Prostate gland (tissue), 2 donors: ENCODE results near the gene ALOXE3. TPM values are rescaled to one million over a fixed set of nuclear protein-coding genes. Genes with fewer than 3 reads are reported as not detected.

Experiments used
- DNase-seq: peaks from one replicate; pipeline ENCODE4 v3.0.0-alpha.2; 2019; ENCODE audit warnings: low spot score
- H3K27ac ChIP-seq, 2 donors: fragments of 200-600 bp; sonication (generic); 2 replicates each; pipeline ENCODE4 v1.5.1; 2017 to 2019
- H3K27me3 ChIP-seq: fragments of 200-600 bp; sonication (generic); replicated peaks from 2 replicates; pipeline ENCODE4 v1.5.1; 2019; ENCODE audit not compliant: insufficient read depth
- H3K36me3 ChIP-seq, 2 donors: fragments of 200-600 bp; sonication (generic); 1 replicate in 1 of 2; 2 replicates in 1 of 2; pipeline versions ENCODE4 v1.5.1 to v1.8.1; 2017 to 2019
- H3K4me1 ChIP-seq: fragments of 200-600 bp; sonication (generic); replicated peaks from 2 replicates; pipeline ENCODE4 v1.5.1; 2019
- H3K4me3 ChIP-seq, 2 donors: fragments of 200-600 bp; sonication (generic); 2 replicates each; pipeline ENCODE4 v1.5.1; 2017 to 2019
- H3K9me3 ChIP-seq: fragments of 200-600 bp; sonication (generic); 2 replicates; pipeline ENCODE4 v1.5.1; 2017
- POLR2A ChIP-seq: fragments of 450-650 bp; IDR thresholded peaks from one replicate; pipeline ENCODE4 v1.6.1; 2016; ENCODE audit warnings: antibody characterized with exemption, mild to moderate bottlenecking
- POLR2AphosphoS5 ChIP-seq: sonication (generic); formaldehyde crosslinking; IDR thresholded peaks from one replicate; pipeline ENCODE4 v1.6.1; 2017; ENCODE audit warnings: antibody characterized with exemption
- WGBS: methylation state at CpG from one replicate; pipeline ENCODE4 v1.1.5; 2018; 5-methylcytosine and 5-hydroxymethylcytosine counted together
- intact Hi-C: fragments of 100-400 bp; cut with DNase I; formaldehyde crosslinking; loops from one replicate; pipeline ENCODE4 v1.14.2; 2022
- total RNA-seq, 2 donors: library from RNA; depleted of rRNA; stranded (reverse); fragments of >200 nt; gene quantifications; one replicate each; pipeline ENCODE4 v1.1.0, GENCODE V29; 2016
- TF ChIP-seq, protein P1 (sequence below), 4 experiments: fragments of 200-600 bp in 2 of 4; fragments of 450-650 bp in 2 of 4; sonication (generic) in 2 of 4; IDR thresholded peaks; 1 replicate in 3 of 4; 2 replicates in 1 of 4; pipeline ENCODE4 v1.5.1; 2016 to 2019; ENCODE audit warnings: antibody characterized with exemption in 4 of 4, mild to moderate bottlenecking in 2 of 4, moderate library complexity in 2 of 4

The ALOXE3 gene
- total RNA-seq, 2 donors from 2014 or later: 2.4 TPM; not detected in 1

DNA sequence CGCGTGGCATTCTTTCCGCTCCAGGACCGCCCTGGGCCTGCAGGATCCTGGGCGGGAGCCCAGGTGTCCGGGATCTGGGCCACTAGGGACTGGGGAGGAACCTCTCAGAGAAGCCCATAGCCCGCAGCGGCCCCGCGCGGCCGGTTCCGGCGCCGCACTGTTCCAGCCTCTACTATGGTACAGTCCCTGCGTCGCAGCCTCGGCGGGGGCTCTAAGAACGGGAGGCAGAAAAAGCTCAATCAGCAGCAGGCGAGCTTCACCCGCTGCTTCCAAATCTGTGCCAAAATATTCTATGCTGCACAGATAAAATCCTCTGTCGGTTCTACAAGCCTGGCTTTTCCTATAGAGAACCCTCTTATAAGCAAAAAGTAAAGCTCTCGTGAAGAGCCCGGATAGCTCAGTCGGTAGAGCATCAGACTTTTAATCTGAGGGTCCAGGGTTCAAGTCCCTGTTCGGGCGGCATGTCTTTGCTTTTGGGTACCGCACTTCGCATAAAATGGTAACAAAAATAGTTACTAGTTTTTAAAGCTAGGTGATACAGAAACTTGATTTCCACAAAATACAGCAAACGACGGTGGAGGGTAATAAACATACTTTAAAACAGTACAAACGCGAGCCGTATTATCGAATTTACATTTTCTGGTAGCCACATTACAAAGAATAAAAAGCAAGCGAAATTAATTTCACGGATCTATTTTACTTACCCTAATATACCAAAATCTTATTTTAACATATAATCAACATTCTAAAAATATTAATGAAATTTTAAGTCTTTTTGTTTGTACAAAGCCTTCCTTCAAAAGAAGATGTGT is 661 bp upstream of the ALOXE3 start:
- peak; percentile 87 for DNase-seq
- no peaks in the 10 kb centered on the region for H3K9me3 ChIP-seq
- H3K4me3 ChIP-seq: peak overlapping the region; percentile 34 to 44
- H3K36me3 ChIP-seq: no peaks in the 10 kb centered on the region
- intact Hi-C loops: loop anchor here (2.0 kb wide), 1 partner anchor 102 kb away; no protein-coding TSS in a partner anchor
- TF ChIP-seq POLR2A (peak; percentile 3), POLR2AphosphoS5 (peak; percentile 78)
- TF ChIP-seq, protein P1, sequence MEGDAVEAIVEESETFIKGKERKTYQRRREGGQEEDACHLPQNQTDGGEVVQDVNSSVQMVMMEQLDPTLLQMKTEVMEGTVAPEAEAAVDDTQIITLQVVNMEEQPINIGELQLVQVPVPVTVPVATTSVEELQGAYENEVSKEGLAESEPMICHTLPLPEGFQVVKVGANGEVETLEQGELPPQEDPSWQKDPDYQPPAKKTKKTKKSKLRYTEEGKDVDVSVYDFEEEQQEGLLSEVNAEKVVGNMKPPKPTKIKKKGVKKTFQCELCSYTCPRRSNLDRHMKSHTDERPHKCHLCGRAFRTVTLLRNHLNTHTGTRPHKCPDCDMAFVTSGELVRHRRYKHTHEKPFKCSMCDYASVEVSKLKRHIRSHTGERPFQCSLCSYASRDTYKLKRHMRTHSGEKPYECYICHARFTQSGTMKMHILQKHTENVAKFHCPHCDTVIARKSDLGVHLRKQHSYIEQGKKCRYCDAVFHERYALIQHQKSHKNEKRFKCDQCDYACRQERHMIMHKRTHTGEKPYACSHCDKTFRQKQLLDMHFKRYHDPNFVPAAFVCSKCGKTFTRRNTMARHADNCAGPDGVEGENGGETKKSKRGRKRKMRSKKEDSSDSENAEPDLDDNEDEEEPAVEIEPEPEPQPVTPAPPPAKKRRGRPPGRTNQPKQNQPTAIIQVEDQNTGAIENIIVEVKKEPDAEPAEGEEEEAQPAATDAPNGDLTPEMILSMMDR (IDR thresholded peaks at IDR 0.05): peak; percentile 74 to 94 (median 84)
- no peaks in the 10 kb centered on the region for H3K27me3 ChIP-seq
- WGBS: under 1% methylated on average over 38 of the region's 38 CpGs
- peaks cover 10% of the 10 kb centered on the region for H3K4me1 ChIP-seq
- peak overlapping the region; percentile 78 to 82 for H3K27ac ChIP-seq

DNA sequence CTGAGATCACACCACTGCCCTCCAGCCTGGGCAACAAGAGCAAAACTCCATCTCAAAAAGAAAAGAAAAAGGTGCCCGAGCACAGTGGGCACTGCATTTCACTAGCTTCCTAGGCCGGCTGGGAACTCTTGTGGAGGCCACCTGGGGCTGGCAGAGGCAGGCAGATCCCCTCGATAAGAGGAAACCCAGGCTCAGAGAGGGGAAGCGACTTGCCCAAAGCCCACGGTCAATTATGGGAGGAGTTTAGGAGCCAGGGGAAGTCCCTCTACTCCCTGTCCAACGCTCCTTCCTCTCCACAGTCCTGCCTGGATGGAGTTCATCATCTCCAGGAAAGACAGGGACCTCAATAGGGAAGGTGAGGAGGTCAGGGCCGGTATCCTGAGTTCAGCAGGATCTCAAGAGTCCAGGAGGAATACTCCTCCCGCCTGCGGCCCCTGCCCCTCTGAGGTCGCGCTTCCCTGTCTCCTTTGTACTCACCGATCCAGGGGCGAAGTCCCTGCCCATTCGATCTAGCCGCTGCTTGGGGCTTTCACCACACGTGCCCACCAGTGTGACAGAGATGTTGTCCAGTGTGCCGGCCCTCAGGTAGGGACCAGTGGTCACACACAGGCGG is 841 bp downstream of the ALOXE3 start:
- H3K27ac ChIP-seq: peak overlapping the region; percentile 78 to 82
- H3K36me3 ChIP-seq: no peaks in the 10 kb centered on the region
- no peak for DNase-seq
- no peak for TF ChIP-seq POLR2A
- TF ChIP-seq, protein P1 (IDR thresholded peaks at IDR 0.05): no peak
- TF ChIP-seq POLR2AphosphoS5: no peak
- WGBS: 18% methylated on average over 18 of the region's 18 CpGs
- peaks cover 5% of the 10 kb centered on the region for H3K4me1 ChIP-seq
- no peaks in the 10 kb centered on the region for H3K27me3 ChIP-seq
- H3K9me3 ChIP-seq: no peaks in the 10 kb centered on the region
- H3K4me3 ChIP-seq: peak overlapping the region; percentile 34 to 44
- intact Hi-C loops: no loop called here

DNA sequence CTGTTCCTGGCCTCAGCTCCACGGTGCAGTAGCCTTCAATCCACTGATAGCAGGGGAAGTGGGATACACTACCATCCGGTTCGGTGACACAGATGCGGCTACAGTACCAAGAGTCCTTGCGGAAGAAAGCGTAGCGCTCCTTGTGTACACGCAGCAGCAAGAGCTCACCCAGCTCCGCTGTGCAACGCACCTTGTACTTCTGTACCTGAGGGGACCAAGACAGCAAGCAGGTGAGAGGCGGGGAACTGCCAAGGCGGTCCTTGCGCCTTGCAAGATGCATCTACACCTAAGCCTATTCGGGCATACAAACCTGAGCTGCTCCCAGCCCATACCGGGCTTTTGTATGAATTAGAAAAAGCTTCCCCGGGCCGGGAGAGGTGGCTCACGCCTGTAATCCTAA is 1.5 kb downstream of the ALOXE3 start:
- DNase-seq: no peak
- 58% methylated on average over 18 of the region's 18 CpGs for WGBS
- TF ChIP-seq POLR2AphosphoS5 (no peak), POLR2A (no peak)
- TF ChIP-seq, protein P1 (IDR thresholded peaks at IDR 0.05): no peak
- Histone ChIP-seq H3K4me1 (peaks cover 5% of the 10 kb centered on the region), H3K27me3 (no peaks in the 10 kb centered on the region), H3K9me3 (no peaks in the 10 kb centered on the region), H3K27ac (no peak overlapping the region), H3K4me3 (no peak overlapping the region), H3K36me3 (no peaks in the 10 kb centered on the region)
- intact Hi-C loops: no loop called here

DNA sequence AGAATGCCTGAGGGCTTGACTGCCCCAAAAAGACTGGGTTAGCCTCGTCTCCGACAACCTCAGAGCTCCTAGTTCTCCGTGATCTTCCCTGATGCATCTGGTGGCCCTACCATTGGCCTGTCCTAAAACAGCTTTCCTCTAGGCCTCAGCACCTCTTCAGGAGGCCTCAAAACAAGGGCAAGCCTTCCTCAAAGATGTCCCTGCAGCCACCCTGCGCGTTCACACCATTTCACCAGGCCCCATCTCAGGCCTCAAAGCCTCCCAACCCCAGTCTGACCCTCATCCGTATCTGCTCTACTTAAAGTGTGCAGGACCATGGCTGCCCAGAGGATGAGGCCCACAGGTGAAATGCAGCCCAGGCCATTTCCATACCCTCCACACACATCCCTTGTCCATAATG is 7.4 kb downstream of the ALOXE3 start:
- Histone ChIP-seq H3K27ac (no peak overlapping the region), H3K4me3 (no peak overlapping the region), H3K27me3 (no peaks in the 10 kb centered on the region), H3K4me1 (no peaks in the 10 kb centered on the region), H3K36me3 (no peaks in the 10 kb centered on the region), H3K9me3 (no peaks in the 10 kb centered on the region)
- no peak for TF ChIP-seq POLR2A
- no peak for TF ChIP-seq POLR2AphosphoS5
- TF ChIP-seq, protein P1 (IDR thresholded peaks at IDR 0.05): no peak
- intact Hi-C loops: no loop called here
- no peak for DNase-seq
- WGBS: 97% methylated on average over 6 of the region's 6 CpGs
